T-helper 1 cell treated with Interleukin-12 subunit alpha and Interleukin-12 subunit beta and Interleukin-4 antibody, amounts not matched to agents 30 μg/mL and 1 μg/mL, for 36 hours (primary cell): ENCODE measurements around the gene NDC80.
A peak's percentile ranks its signal among the peaks of the same experiment; 100 is the strongest.
"Not testable (repeated sequence)": the region's sequence is repeated elsewhere in the genome, so short reads cannot be mapped to it uniquely, and the experiment has no call there.

Experiments
- H3K27ac Mint-ChIP-seq: one replicate; pipeline ENCODE4 v1.8.0; 2021; ENCODE audit warnings: mild to moderate bottlenecking, mixed read lengths
- H3K27me3 Mint-ChIP-seq: one replicate; pipeline ENCODE4 v1.8.0; 2021; ENCODE audit warnings: low read depth, mixed read lengths
- H3K36me3 Mint-ChIP-seq: one replicate; pipeline ENCODE4 v1.8.0; 2021; ENCODE audit warnings: low read depth, mixed read lengths
- H3K4me1 Mint-ChIP-seq: one replicate; pipeline ENCODE4 v1.8.0; 2021; ENCODE audit warnings: low read depth, mixed read lengths
- H3K4me3 Mint-ChIP-seq: one replicate; pipeline ENCODE4 v1.8.0; 2021; ENCODE audit warnings: mild to moderate bottlenecking, moderate library complexity, mixed read lengths
- H3K9me3 Mint-ChIP-seq: one replicate; pipeline ENCODE4 v1.8.0; 2021; ENCODE audit warnings: mixed read lengths

The NDC80 gene

DNA sequence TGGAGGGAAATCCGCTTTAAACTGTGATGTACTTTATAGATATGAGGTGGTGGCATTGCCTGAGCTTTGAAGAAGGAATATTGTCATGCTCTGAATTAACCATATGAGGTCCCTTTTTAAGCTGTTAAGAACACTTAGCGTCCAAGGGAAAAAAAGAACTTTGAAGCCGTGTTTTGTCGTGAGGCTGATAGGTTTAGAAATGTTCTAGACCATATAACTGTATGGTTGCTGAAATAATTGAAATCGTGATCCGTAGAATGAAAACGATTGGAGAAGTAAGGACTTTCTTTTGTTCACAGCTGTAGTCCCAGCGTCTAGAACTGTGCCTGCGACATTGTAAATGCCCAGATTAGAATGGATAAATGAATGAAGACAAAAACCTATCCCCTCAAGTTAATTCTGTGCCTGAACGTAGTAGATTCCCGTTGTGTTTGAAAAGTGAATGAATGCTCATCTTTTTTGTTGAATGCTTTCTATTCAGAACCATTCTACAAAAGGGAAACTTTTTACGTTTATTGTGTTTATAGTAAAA lies 85.7 kb downstream of the NDC80 start:
- peak overlapping the region; percentile 95 for H3K4me3 Mint-ChIP-seq
- H3K9me3 Mint-ChIP-seq: peaks cover 4% of the 10 kb centered on the region
- peaks cover 25% of the 10 kb centered on the region for H3K36me3 Mint-ChIP-seq
- H3K4me1 Mint-ChIP-seq: peaks cover 37% of the 10 kb centered on the region
- peak overlapping the region; percentile 95 for H3K27ac Mint-ChIP-seq
- H3K27me3 Mint-ChIP-seq: no peaks in the 10 kb centered on the region

DNA sequence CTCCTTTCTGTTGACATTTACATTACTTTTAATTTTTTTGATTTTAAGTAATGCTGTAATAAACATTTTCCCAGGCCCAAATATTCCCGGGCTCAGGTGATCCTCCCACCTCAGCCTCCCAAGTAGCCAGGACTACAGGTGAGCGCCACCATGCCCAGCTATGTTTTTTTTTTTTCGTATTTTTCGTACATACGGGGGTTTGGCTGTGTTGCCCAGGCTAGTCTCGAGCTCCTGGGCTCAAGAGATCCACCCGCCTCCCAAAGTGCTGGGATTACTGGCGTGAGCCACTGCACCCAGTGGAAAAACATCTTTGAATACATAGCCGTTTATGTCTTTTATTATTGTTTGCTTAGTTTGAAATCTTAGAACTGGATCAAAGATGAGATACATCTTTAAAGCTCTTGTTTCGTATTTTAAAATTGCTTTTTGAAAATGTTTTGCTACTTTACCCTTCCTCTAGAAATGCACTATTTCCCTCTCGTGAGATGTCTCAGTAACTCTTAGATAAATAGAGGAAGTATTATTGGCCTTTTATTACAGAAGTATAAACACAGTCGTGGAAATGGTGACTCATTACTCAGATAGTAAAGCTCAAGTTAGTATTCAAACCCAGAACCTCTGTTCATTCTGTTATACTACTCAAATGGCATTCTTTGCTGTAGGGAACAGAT lies 86.6 kb downstream of the NDC80 start:
- H3K4me3 Mint-ChIP-seq: peak overlapping the region; percentile 93
- H3K36me3 Mint-ChIP-seq: peaks cover 27% of the 10 kb centered on the region
- H3K4me1 Mint-ChIP-seq: peaks cover 40% of the 10 kb centered on the region
- H3K27me3 Mint-ChIP-seq: no peaks in the 10 kb centered on the region
- H3K9me3 Mint-ChIP-seq: peaks cover 4% of the 10 kb centered on the region
- H3K27ac Mint-ChIP-seq: peak overlapping the region; percentile 89

DNA sequence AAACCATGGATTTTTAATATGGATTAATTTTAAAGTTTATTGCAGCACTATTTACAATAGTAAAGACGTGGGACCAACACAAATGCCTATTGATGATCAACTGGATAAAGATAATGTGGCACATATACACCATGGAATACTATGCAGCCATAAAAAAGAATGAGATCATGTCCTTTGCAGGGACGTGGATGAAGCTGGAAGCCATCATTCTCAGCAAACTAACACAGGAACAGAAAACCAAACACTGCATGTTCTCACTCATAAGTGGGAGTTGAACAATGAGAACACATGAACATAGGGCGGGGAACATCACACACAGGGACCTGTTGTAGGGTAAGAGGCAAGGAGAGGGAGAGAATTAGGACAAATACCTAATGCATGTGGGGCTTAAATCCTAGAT lies 89.5 kb downstream of the NDC80 start:
- Mint-ChIP-seq H3K27ac (peak overlapping the region; percentile 13), H3K36me3 (peaks cover 36% of the 10 kb centered on the region), H3K4me1 (peaks cover 41% of the 10 kb centered on the region)
- H3K4me3 Mint-ChIP-seq, H3K9me3 Mint-ChIP-seq, H3K27me3 Mint-ChIP-seq: not testable (repeated sequence)

- peaks cover 37% of the 10 kb centered on the region for H3K36me3 Mint-ChIP-seq
- H3K9me3 Mint-ChIP-seq, H3K4me3 Mint-ChIP-seq, H3K27ac Mint-ChIP-seq, H3K27me3 Mint-ChIP-seq: not testable (repeated sequence)
- peaks cover 48% of the 10 kb centered on the region for H3K4me1 Mint-ChIP-seq
Observed at GRCh38 chr18:2662288-2662687, 90.9 kb downstream of the NDC80 start.

DNA sequence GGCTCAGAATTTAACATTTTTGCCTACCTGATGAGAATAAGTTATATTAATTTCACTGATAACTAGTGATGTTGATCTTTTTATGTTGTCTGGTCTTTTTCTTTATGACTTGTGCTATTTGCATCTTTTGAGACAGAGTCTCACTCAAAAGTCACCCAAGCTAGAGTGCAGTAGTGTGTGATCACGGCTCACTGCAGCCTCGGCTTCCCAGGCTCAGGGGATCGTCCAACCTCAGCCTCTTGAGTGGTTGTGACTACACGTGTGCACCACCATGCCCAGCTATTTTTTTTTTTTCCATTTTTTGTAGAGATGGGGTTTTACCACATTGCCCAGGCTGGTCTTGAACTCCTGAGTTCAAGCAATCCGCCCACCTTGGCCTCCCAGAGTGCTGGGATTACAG lies 91.6 kb downstream of the NDC80 start:
- Mint-ChIP-seq H3K36me3 (peaks cover 35% of the 10 kb centered on the region), H3K27me3 (no peaks in the 10 kb centered on the region), H3K4me3 (no peak overlapping the region), H3K27ac (peak overlapping the region; percentile 37), H3K4me1 (peaks cover 44% of the 10 kb centered on the region), H3K9me3 (peaks cover 4% of the 10 kb centered on the region)
